NCI-H187 (cell line): Measurements from ENCODE around the gene PLXND1.
"Not testable (repeated sequence)": the region's sequence is repeated elsewhere in the genome, so short reads cannot be mapped to it uniquely, and the experiment has no call there.

ENCODE experiments used
- DNase-seq, 2 experiments: peaks; one replicate each; lab custom pipeline; 2025; lab: John Stamatoyannopoulos, UW

The PLXND1 gene

GRCh38 chr3:129527262-129527661 lies 79.2 kb downstream of the PLXND1 start:
- no peak for DNase-seq

- no peak for DNase-seq
Measured at GRCh38 chr3:129526121-129526900, 80.2 kb downstream of the PLXND1 start.

- no peak for DNase-seq
Measured at GRCh38 chr3:129525341-129525968, 81.0 kb downstream of the PLXND1 start.

GRCh38 chr3:129524081-129524480 lies 82.4 kb downstream of the PLXND1 start:
- no peak for DNase-seq

- no peak for DNase-seq
Measured at GRCh38 chr3:129522953-129523352, 83.5 kb downstream of the PLXND1 start.

GRCh38 chr3:129521611-129522010 lies 84.9 kb downstream of the PLXND1 start:
- DNase-seq, result no peak

- no peak for DNase-seq
Measured at GRCh38 chr3:129520960-129521359, 85.5 kb downstream of the PLXND1 start.

- DNase-seq, result no peak
Measured at GRCh38 chr3:129519896-129520715, 86.4 kb downstream of the PLXND1 start.

- no peak for DNase-seq
Measured at GRCh38 chr3:129519449-129519848, 87.0 kb downstream of the PLXND1 start.

GRCh38 chr3:129518581-129518980 lies 87.9 kb downstream of the PLXND1 start:
- DNase-seq, result no peak

GRCh38 chr3:129518038-129518561 lies 88.4 kb downstream of the PLXND1 start:
- DNase-seq, result no peak

- DNase-seq, result no peak
Measured at GRCh38 chr3:129517516-129517915, 89.0 kb downstream of the PLXND1 start.

- DNase-seq, result not testable (repeated sequence)
Measured at GRCh38 chr3:129515821-129516432, 90.5 kb downstream of the PLXND1 start.

- not testable (repeated sequence) for DNase-seq
Measured at GRCh38 chr3:129515108-129515820, 91.2 kb downstream of the PLXND1 start.

GRCh38 chr3:129514563-129514962 lies 91.9 kb downstream of the PLXND1 start:
- DNase-seq, result no peak

GRCh38 chr3:129514110-129514509 lies 92.4 kb downstream of the PLXND1 start:
- DNase-seq, result no peak

GRCh38 chr3:129513705-129514104 lies 92.8 kb downstream of the PLXND1 start:
- no peak for DNase-seq

- DNase-seq, result no peak
Measured at GRCh38 chr3:129512595-129512994, 93.9 kb downstream of the PLXND1 start.

GRCh38 chr3:129507181-129507831 lies 99.2 kb downstream of the PLXND1 start:
- DNase-seq, result no peak

- peak in 1 of 2 experiments; percentile 6 for DNase-seq
Measured at GRCh38 chr3:129506231-129506742, 100.2 kb downstream of the PLXND1 start.

GRCh38 chr3:129505341-129505740 lies 101.1 kb downstream of the PLXND1 start:
- peak; percentile 25 to 31 for DNase-seq
